ENCODE results near the gene GNPTAB.

GRCh38 chr12:101743724-101744472, 86.9 kb downstream of the GNPTAB start:
- TF ChIP-seq, protein P1, sequence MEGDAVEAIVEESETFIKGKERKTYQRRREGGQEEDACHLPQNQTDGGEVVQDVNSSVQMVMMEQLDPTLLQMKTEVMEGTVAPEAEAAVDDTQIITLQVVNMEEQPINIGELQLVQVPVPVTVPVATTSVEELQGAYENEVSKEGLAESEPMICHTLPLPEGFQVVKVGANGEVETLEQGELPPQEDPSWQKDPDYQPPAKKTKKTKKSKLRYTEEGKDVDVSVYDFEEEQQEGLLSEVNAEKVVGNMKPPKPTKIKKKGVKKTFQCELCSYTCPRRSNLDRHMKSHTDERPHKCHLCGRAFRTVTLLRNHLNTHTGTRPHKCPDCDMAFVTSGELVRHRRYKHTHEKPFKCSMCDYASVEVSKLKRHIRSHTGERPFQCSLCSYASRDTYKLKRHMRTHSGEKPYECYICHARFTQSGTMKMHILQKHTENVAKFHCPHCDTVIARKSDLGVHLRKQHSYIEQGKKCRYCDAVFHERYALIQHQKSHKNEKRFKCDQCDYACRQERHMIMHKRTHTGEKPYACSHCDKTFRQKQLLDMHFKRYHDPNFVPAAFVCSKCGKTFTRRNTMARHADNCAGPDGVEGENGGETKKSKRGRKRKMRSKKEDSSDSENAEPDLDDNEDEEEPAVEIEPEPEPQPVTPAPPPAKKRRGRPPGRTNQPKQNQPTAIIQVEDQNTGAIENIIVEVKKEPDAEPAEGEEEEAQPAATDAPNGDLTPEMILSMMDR (IDR thresholded peaks at IDR 0.05) = no peak
- TF ChIP-seq E2F5 (CRISPR knock-in tag; IDR thresholded peaks at IDR 0.05) = no peak
- TF ChIP-seq, protein P2, sequence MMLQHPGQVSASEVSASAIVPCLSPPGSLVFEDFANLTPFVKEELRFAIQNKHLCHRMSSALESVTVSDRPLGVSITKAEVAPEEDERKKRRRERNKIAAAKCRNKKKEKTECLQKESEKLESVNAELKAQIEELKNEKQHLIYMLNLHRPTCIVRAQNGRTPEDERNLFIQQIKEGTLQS (CRISPR knock-in tag; conservative IDR thresholded peaks at IDR 0.05) = no peak
- no peak for TF ChIP-seq HMGA2 (CRISPR knock-in tag; IDR thresholded peaks at IDR 0.05)
- TF ChIP-seq, protein P3, sequence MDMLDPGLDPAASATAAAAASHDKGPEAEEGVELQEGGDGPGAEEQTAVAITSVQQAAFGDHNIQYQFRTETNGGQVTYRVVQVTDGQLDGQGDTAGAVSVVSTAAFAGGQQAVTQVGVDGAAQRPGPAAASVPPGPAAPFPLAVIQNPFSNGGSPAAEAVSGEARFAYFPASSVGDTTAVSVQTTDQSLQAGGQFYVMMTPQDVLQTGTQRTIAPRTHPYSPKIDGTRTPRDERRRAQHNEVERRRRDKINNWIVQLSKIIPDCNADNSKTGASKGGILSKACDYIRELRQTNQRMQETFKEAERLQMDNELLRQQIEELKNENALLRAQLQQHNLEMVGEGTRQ (CRISPR knock-in tag; IDR thresholded peaks at IDR 0.05) = no peak
- TF ChIP-seq, protein P4, sequence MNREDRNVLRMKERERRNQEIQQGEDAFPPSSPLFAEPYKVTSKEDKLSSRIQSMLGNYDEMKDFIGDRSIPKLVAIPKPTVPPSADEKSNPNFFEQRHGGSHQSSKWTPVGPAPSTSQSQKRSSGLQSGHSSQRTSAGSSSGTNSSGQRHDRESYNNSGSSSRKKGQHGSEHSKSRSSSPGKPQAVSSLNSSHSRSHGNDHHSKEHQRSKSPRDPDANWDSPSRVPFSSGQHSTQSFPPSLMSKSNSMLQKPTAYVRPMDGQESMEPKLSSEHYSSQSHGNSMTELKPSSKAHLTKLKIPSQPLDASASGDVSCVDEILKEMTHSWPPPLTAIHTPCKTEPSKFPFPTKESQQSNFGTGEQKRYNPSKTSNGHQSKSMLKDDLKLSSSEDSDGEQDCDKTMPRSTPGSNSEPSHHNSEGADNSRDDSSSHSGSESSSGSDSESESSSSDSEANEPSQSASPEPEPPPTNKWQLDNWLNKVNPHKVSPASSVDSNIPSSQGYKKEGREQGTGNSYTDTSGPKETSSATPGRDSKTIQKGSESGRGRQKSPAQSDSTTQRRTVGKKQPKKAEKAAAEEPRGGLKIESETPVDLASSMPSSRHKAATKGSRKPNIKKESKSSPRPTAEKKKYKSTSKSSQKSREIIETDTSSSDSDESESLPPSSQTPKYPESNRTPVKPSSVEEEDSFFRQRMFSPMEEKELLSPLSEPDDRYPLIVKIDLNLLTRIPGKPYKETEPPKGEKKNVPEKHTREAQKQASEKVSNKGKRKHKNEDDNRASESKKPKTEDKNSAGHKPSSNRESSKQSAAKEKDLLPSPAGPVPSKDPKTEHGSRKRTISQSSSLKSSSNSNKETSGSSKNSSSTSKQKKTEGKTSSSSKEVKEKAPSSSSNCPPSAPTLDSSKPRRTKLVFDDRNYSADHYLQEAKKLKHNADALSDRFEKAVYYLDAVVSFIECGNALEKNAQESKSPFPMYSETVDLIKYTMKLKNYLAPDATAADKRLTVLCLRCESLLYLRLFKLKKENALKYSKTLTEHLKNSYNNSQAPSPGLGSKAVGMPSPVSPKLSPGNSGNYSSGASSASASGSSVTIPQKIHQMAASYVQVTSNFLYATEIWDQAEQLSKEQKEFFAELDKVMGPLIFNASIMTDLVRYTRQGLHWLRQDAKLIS (CRISPR knock-in tag; IDR thresholded peaks at IDR 0.05; ENCODE audit: borderline replicate concordance) = no peak

Data from WTC11 (cell line).